ENCODE results near the gene TBC1D22A.

DNA sequence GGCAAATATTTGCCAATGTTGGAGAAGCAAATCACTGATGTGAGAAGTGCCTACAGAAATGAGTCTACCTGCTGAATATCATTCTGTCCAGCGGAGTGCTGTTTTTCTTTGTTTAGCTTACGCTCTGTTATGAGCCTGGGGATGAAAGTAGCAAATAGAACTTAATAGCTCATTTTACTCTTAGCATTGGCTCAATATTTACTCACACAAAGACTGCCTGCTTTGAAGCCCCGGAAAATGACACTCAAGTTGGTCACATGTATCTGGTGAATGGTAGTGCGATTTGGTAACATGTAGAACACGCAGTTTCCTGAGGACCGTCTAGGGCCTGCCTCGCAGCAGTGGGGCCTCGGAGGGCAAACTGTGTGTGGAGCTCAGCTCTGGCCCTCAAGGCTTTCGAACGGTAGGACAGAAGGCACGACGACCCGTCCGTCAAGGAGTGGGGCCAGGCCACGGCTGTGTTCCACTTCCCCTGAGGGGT is 38.9 kb downstream of the TBC1D22A start:
- TF ChIP-seq, protein P1, sequence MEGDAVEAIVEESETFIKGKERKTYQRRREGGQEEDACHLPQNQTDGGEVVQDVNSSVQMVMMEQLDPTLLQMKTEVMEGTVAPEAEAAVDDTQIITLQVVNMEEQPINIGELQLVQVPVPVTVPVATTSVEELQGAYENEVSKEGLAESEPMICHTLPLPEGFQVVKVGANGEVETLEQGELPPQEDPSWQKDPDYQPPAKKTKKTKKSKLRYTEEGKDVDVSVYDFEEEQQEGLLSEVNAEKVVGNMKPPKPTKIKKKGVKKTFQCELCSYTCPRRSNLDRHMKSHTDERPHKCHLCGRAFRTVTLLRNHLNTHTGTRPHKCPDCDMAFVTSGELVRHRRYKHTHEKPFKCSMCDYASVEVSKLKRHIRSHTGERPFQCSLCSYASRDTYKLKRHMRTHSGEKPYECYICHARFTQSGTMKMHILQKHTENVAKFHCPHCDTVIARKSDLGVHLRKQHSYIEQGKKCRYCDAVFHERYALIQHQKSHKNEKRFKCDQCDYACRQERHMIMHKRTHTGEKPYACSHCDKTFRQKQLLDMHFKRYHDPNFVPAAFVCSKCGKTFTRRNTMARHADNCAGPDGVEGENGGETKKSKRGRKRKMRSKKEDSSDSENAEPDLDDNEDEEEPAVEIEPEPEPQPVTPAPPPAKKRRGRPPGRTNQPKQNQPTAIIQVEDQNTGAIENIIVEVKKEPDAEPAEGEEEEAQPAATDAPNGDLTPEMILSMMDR (IDR thresholded peaks at IDR 0.05; ENCODE audit: extremely low read depth in 1 of 2, insufficient read depth in 1 of 2, low read depth in 1 of 2, low read length in 2 of 2): no peak
- TF ChIP-seq POLR2A (IDR thresholded peaks at IDR 0.05; ENCODE audit: low read depth, low read length): no peak
- no peak for TF ChIP-seq MYC (IDR thresholded peaks at IDR 0.05; ENCODE audit: low read depth, low read length)
- TF ChIP-seq, protein P2, sequence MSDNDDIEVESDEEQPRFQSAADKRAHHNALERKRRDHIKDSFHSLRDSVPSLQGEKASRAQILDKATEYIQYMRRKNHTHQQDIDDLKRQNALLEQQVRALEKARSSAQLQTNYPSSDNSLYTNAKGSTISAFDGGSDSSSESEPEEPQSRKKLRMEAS (IDR thresholded peaks at IDR 0.05; ENCODE audit: insufficient read depth, insufficient read length): no peak
- TF ChIP-seq EZH2 (IDR thresholded peaks at IDR 0.05; ENCODE audit: borderline replicate concordance, low read depth, low read length, severe bottlenecking): no peak
- no peak for TF ChIP-seq POLR2AphosphoS5 (IDR thresholded peaks at IDR 0.05; ENCODE audit: insufficient read depth, low read depth, low read length)
